ENCODE results near the gene DMGDH.

DMGDH gene

GRCh38 chr5:79069488-79070349 is at the start of gene DMGDH, which contains the start of gene BHMT2:
DMGDH (minus strand) TSS chr5:79069674; CDS start chr5:79069620, 54 bp downstream.
BHMT2 (plus strand) TSS chr5:79069767; CDS start chr5:79069783, 16 bp downstream.
- H3K27ac ChIP-seq (ENCODE audit: low read length): no peak within 1 kb of the TSS
- H3K27me3 ChIP-seq (ENCODE audit: control insufficient read depth, insufficient read depth, low read length): no peaks in the 10 kb centered on the region
- DNase-seq (ENCODE audit: low read depth, low spot score): no peak
- no peaks in the 10 kb centered on the region for H3K9me3 ChIP-seq (ENCODE audit: control insufficient read depth, insufficient read depth, low read length)
- no peaks in the 10 kb centered on the region; the same call in 1 of the 2 replicates for H3K36me3 ChIP-seq (ENCODE audit: control insufficient read depth, insufficient read depth, low read length)
- H3K4me1 ChIP-seq (ENCODE audit: control insufficient read depth, insufficient read depth, low read length): no peaks in the 10 kb centered on the region
- no peak within 1 kb of the TSS for H3K4me3 ChIP-seq (ENCODE audit: low read length)
- no CpG with 5 or more reads among the region's 79 CpGs for WGBS (ENCODE audit: insufficient coverage, insufficient read length)

GRCh38 chr5:79112703-79113058 is 43.2 kb upstream of the DMGDH start:
- peaks cover 17% of the 10 kb centered on the region for H3K27me3 ChIP-seq (ENCODE audit: control insufficient read depth, insufficient read depth, low read length)
- whole genome bisulfite sequencing (ENCODE audit: insufficient coverage, insufficient read length): no CpG with 5 or more reads among the region's 5 CpGs
- no peak overlapping the region; the same call in 1 of the 2 replicates for H3K4me3 ChIP-seq (ENCODE audit: low read length)
- H3K4me1 ChIP-seq (ENCODE audit: control insufficient read depth, insufficient read depth, low read length): no peaks in the 10 kb centered on the region
- no peak for DNase-seq (ENCODE audit: low read depth, low spot score)
- H3K27ac ChIP-seq (ENCODE audit: low read length): no peak overlapping the region
- no peaks in the 10 kb centered on the region for H3K9me3 ChIP-seq (ENCODE audit: control insufficient read depth, insufficient read depth, low read length)
- no peaks in the 10 kb centered on the region for H3K36me3 ChIP-seq (ENCODE audit: control insufficient read depth, insufficient read depth, low read length)

GRCh38 chr5:79111960-79112702 is 42.7 kb upstream of the DMGDH start:
- Histone ChIP-seq H3K4me3 (ENCODE audit: low read length) (peak overlapping the region; percentile 34; the same call in 1 of the 2 replicates), H3K27me3 (ENCODE audit: control insufficient read depth, insufficient read depth, low read length) (peaks cover 17% of the 10 kb centered on the region), H3K27ac (ENCODE audit: low read length) (no peak overlapping the region), H3K36me3 (ENCODE audit: control insufficient read depth, insufficient read depth, low read length) (no peaks in the 10 kb centered on the region), H3K9me3 (ENCODE audit: control insufficient read depth, insufficient read depth, low read length) (no peaks in the 10 kb centered on the region), H3K4me1 (ENCODE audit: control insufficient read depth, insufficient read depth, low read length) (no peaks in the 10 kb centered on the region)
- WGBS (ENCODE audit: insufficient coverage, insufficient read length): no CpG with 5 or more reads among the region's 39 CpGs
- no peak for DNase-seq (ENCODE audit: low read depth, low spot score)

- Histone ChIP-seq H3K9me3 (ENCODE audit: control insufficient read depth, insufficient read depth, low read length) (no peaks in the 10 kb centered on the region), H3K27ac (ENCODE audit: low read length) (no peak within 1 kb of the TSS), H3K4me1 (ENCODE audit: control insufficient read depth, insufficient read depth, low read length) (no peaks in the 10 kb centered on the region), H3K4me3 (ENCODE audit: low read length) (peak within 1 kb of the TSS; percentile 34; the same call in 1 of the 2 replicates), H3K27me3 (ENCODE audit: control insufficient read depth, insufficient read depth, low read length) (peaks cover 17% of the 10 kb centered on the region), H3K36me3 (ENCODE audit: control insufficient read depth, insufficient read depth, low read length) (no peaks in the 10 kb centered on the region)
- no CpG with 5 or more reads among the region's 32 CpGs for WGBS (ENCODE audit: insufficient coverage, insufficient read length)
- no peak for DNase-seq (ENCODE audit: low read depth, low spot score)
Observed at GRCh38 chr5:79111387-79111959, 42.0 kb upstream of the DMGDH start, which contains the start of gene BHMT. BHMT (plus strand) TSS chr5:79111809; CDS start chr5:79111886, 77 bp downstream.

DNA sequence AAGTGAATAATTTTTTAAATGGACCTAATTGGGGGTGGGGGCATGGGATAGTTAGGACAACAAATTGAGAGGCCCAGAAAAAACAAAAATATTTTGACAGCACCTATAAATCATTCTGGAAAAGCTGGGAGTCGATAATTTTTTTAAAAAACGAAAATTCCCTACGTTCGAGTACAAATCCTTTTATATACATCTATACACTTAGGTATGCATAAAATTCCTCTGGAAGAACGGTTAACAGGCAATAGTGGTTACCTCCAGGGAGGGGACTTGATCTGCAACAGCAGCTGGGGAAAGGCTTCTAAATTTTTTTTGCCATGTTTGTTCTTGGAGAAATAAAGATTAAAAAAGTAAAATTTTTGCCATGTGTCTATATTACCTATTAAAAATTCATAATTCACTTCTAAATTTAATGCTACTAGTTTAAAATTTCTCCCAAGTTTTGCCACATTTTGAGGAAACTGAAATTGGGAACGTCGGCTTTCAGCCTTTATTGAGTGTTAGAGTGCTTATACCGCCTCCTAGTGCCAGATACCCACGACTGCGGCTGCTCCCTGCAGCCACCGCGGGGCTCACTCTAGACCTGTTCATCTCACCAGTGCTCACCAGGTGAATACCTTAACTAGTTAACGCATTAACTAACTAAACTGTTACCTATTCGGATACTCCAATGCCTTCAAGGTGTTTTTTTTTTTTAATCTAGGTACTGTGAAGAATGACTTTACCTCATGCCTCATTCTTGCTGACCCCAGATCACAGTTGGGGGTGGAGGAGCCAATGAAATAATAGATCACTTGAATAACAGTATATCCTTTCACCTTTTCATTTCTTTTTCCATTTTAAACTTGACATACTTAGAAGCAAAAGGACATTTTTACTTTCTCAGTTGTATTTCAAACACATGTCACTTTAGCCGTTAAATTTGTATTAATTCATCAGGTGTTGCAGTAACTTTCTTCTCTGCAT is 40.3 kb upstream of the DMGDH start:
- no peak overlapping the region for H3K27ac ChIP-seq (ENCODE audit: low read length)
- no peaks in the 10 kb centered on the region for H3K4me1 ChIP-seq (ENCODE audit: control insufficient read depth, insufficient read depth, low read length)

DNA sequence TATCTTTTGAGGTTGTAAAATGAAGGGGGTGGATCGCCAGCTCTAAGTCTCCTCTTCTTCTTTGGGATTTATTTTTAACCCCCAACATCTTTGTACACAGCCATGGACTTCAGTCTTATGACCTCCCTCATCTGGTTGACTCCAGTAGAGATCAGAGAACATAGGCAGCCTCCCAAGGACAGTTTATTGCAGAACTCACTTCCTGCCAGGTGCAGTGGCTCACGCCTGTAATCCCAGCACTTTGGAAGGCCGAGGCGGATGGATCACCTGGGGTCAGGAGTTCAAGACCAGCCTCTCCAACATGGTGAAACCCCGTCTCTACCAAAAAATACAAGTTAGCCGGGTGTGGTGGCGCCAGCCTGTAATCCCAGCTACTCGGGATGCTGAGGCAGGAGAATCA is 39.3 kb upstream of the DMGDH start:
- Histone ChIP-seq H3K36me3 (ENCODE audit: control insufficient read depth, insufficient read depth, low read length) (no peaks in the 10 kb centered on the region), H3K4me3 (ENCODE audit: low read length) (no peak overlapping the region), H3K27me3 (ENCODE audit: control insufficient read depth, insufficient read depth, low read length) (peaks cover 17% of the 10 kb centered on the region), H3K27ac (ENCODE audit: low read length) (no peak overlapping the region), H3K4me1 (ENCODE audit: control insufficient read depth, insufficient read depth, low read length) (no peaks in the 10 kb centered on the region), H3K9me3 (ENCODE audit: control insufficient read depth, insufficient read depth, low read length) (no peaks in the 10 kb centered on the region)
- WGBS (ENCODE audit: insufficient coverage, insufficient read length): no CpG with 5 or more reads among the region's 8 CpGs
- no peak for DNase-seq (ENCODE audit: low read depth, low spot score)

More for the DNA sequence above, 40.3 kb upstream of the DMGDH start:
- no peaks in the 10 kb centered on the region for H3K36me3 ChIP-seq (ENCODE audit: control insufficient read depth, insufficient read depth, low read length)
- H3K9me3 ChIP-seq (ENCODE audit: control insufficient read depth, insufficient read depth, low read length): no peaks in the 10 kb centered on the region
- 100% methylated on average over 3 of the region's 15 CpGs for WGBS (ENCODE audit: insufficient coverage, insufficient read length)
- H3K4me3 ChIP-seq (ENCODE audit: low read length): no peak overlapping the region
- peaks cover 17% of the 10 kb centered on the region for H3K27me3 ChIP-seq (ENCODE audit: control insufficient read depth, insufficient read depth, low read length)
- no peak for DNase-seq (ENCODE audit: low read depth, low spot score)

GRCh38 chr5:79108086-79108485 is 38.6 kb upstream of the DMGDH start:
- WGBS (ENCODE audit: insufficient coverage, insufficient read length): no CpG with 5 or more reads among the region's 3 CpGs
- H3K27ac ChIP-seq (ENCODE audit: low read length): no peak overlapping the region
- no peaks in the 10 kb centered on the region for H3K4me1 ChIP-seq (ENCODE audit: control insufficient read depth, insufficient read depth, low read length)
- peaks cover 17% of the 10 kb centered on the region for H3K27me3 ChIP-seq (ENCODE audit: control insufficient read depth, insufficient read depth, low read length)
- H3K9me3 ChIP-seq (ENCODE audit: control insufficient read depth, insufficient read depth, low read length): no peaks in the 10 kb centered on the region
- DNase-seq (ENCODE audit: low read depth, low spot score): no peak
- no peak overlapping the region for H3K4me3 ChIP-seq (ENCODE audit: low read length)
- H3K36me3 ChIP-seq (ENCODE audit: control insufficient read depth, insufficient read depth, low read length): no peaks in the 10 kb centered on the region

DNA sequence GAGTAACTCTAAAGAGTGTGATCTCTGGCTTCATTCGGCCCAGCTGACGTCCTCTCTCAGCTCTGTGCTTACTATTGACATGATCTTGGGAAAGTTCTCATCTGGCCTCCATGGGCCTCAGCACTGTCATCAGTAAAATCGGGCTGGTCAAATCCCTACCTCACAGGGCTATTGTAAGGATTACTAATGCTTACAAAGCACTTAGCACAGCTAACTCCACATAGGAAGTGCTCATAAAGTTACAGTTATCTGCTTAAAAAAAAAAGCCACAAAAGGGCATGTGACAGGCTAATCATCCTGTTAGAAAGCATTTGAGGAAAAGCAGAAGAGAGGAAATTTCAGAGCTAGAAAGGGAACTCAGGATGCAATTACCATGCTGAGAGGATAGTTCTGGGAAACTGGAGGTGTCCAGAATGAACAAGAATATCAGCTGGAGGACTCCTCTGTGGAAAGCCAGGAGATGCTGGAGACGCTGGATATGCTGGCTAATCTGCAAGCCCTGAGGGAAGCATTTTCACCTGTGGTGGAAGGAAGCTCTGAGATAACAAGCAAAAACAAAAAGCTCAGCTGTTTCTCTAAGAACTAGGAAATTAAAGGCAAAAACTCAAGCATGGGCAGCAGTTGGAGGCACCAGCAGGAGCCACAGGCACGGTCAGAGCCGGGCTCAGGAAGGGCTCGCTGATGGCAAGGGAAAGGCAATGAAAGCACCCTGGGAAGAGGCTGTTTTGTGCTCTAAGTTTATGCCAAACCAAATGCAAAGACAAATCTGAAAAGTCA is 37.7 kb upstream of the DMGDH start:
- DNase-seq (ENCODE audit: low read depth, low spot score): no peak
- H3K4me1 ChIP-seq (ENCODE audit: control insufficient read depth, insufficient read depth, low read length): no peaks in the 10 kb centered on the region
- H3K27me3 ChIP-seq (ENCODE audit: control insufficient read depth, insufficient read depth, low read length): peaks cover 9% of the 10 kb centered on the region; the same call in 1 of the 2 replicates
- no peaks in the 10 kb centered on the region for H3K36me3 ChIP-seq (ENCODE audit: control insufficient read depth, insufficient read depth, low read length)
- no peak overlapping the region for H3K27ac ChIP-seq (ENCODE audit: low read length)
- no peak overlapping the region for H3K4me3 ChIP-seq (ENCODE audit: low read length)
- WGBS (ENCODE audit: insufficient coverage, insufficient read length): no CpG with 5 or more reads among the region's 7 CpGs
- 0 out of 2 replicates have a peak, but pooled peaks cover under 1% of the 10 kb centered on the region for H3K9me3 ChIP-seq (ENCODE audit: control insufficient read depth, insufficient read depth, low read length)

DNA sequence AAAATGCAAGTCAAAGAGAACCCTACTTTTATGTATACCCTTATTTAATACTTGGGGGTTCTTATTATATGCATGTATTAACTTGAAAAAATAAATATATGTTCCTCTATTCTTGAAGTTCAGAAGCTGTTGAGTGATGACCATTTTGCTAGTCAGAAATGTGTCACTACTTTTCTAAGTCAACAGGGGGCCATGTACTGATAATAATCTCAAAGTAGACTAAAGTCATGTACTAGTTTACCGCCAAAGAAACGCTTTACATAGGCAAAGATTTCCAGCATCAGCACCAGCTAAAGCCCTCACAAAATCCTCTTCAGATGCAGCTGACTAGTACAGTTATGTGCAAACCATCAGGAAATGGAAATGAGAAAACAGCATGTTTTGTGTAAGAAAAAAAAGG is 36.4 kb upstream of the DMGDH start:
- H3K27ac ChIP-seq (ENCODE audit: low read length): no peak overlapping the region
- DNase-seq (ENCODE audit: low read depth, low spot score): no peak
- no CpG with 5 or more reads among the region's 2 CpGs for WGBS (ENCODE audit: insufficient coverage, insufficient read length)

More for the DNA sequence above, 36.4 kb upstream of the DMGDH start:
- Histone ChIP-seq H3K4me1 (ENCODE audit: control insufficient read depth, insufficient read depth, low read length) (no peaks in the 10 kb centered on the region), H3K36me3 (ENCODE audit: control insufficient read depth, insufficient read depth, low read length) (no peaks in the 10 kb centered on the region), H3K4me3 (ENCODE audit: low read length) (no peak overlapping the region), H3K27me3 (ENCODE audit: control insufficient read depth, insufficient read depth, low read length) (no peaks in the 10 kb centered on the region), H3K9me3 (ENCODE audit: control insufficient read depth, insufficient read depth, low read length) (0 out of 2 replicates have a peak, but pooled peaks cover 2% of the 10 kb centered on the region)
